OCI-LY7 (cell line): ENCODE measurements around the gene STUM. TPM values are rescaled to one million over a fixed set of nuclear protein-coding genes. Genes with fewer than 3 reads are reported as not detected.
A peak's percentile ranks its signal among the peaks of the same experiment; 100 is the strongest.

Source experiments
- BruUV-seq: library from RNA; stranded (reverse); fragments of 400-500 nt; replicated peaks from 2 replicates; lab custom pipeline; 2021; lab: Mats Ljungman, UMichigan
- CTCF ChIA-PET: fragments of 300-600 bp; sonication (Branson Sonifier 250); formaldehyde crosslinking; loops from one replicate; lab custom pipeline; 2022; ENCODE audit warnings: antibody characterized with exemption; ENCODE audit not compliant: unreplicated experiment; lab: Charles Lee
- POLR2A ChIA-PET: fragments of 300-600 bp; sonication (Branson Sonifier 250); formaldehyde crosslinking; loops from one replicate; lab custom pipeline; 2022; ENCODE audit warnings: antibody characterized with exemption; lab: Charles Lee
- DNase-seq: peaks from one replicate; pipeline ENCODE4 v3.0.0-alpha.2; 2015; ENCODE audit warnings: low spot score
- H2AFZ ChIP-seq: fragments of 200-600 bp; sonication (generic), shearing (Covaris generic); 2 replicates; pipeline ENCODE4 v1.6.1; 2014; ENCODE audit warnings: mild to moderate bottlenecking, antibody characterized with exemption, low read length, moderate library complexity
- H3K27ac ChIP-seq: fragments of 200-600 bp; sonication (generic); 2 replicates; pipeline ENCODE4 v1.5.1; 2014; ENCODE audit warnings: mixed run types, low read depth, mild to moderate bottlenecking, moderate library complexity, low read length, inconsistent platforms; ENCODE audit not compliant: poor library complexity, severe bottlenecking
- H3K36me3 ChIP-seq: fragments of 200-600 bp; sonication (generic); 2 replicates; pipeline ENCODE4 v1.6.1; 2014; ENCODE audit warnings: mild to moderate bottlenecking, antibody characterized with exemption, low read length, moderate library complexity, mixed read lengths; ENCODE audit not compliant: insufficient read depth
- H3K4me1 ChIP-seq: fragments of 200-600 bp; sonication (generic); 2 replicates; pipeline ENCODE4 v1.5.1; 2014; ENCODE audit warnings: mild to moderate bottlenecking, low read length; ENCODE audit not compliant: insufficient read depth, poor library complexity, severe bottlenecking
- H3K4me2 ChIP-seq: fragments of 200-600 bp; sonication (generic); 2 replicates; pipeline ENCODE4 v1.6.1; 2014; ENCODE audit warnings: mild to moderate bottlenecking, low read length
- H3K4me3 ChIP-seq: fragments of 200-600 bp; sonication (generic); 2 replicates; pipeline ENCODE4 v1.5.1; 2014; ENCODE audit warnings: mild to moderate bottlenecking, low read depth, low read length; ENCODE audit not compliant: poor library complexity, severe bottlenecking
- H3K79me2 ChIP-seq: fragments of 200-600 bp; sonication (generic); 2 replicates; pipeline ENCODE4 v1.6.1; 2016; ENCODE audit warnings: low read depth, mild to moderate bottlenecking, low read length, moderate library complexity, mixed read lengths; ENCODE audit not compliant: insufficient read depth
- H3K9me2 ChIP-seq: fragments of 200-600 bp; sonication (generic); 2 replicates; pipeline ENCODE4 v1.6.1; 2016; ENCODE audit warnings: mild to moderate bottlenecking, low read length, mixed read lengths; ENCODE audit not compliant: insufficient read depth
- H3K9me3 ChIP-seq: fragments of 200-600 bp; sonication (generic); 2 replicates; pipeline ENCODE4 v1.6.1; 2014; ENCODE audit warnings: mild to moderate bottlenecking, mixed run types, low read length, mixed read lengths
- H4K20me1 ChIP-seq: fragments of 200-600 bp; sonication (generic); 2 replicates; pipeline ENCODE4 v1.6.1; 2014; ENCODE audit warnings: mild to moderate bottlenecking, antibody characterized with exemption, low read length, moderate library complexity, mixed read lengths; ENCODE audit not compliant: insufficient read depth
- CTCF ChIP-seq: fragments of 200-600 bp; sonication (generic); conservative IDR thresholded peaks from 2 replicates; pipeline ENCODE4 v1.5.1; 2014; ENCODE audit warnings: mild to moderate bottlenecking, antibody characterized with exemption, low read length, moderate library complexity, mixed read lengths
- EZH2phosphoT487 ChIP-seq: fragments of 200-600 bp; sonication (generic); IDR thresholded peaks from 2 replicates; pipeline ENCODE4 v1.6.1; 2018; ENCODE audit warnings: low read depth, borderline replicate concordance, mild to moderate bottlenecking, mixed run types, antibody characterized with exemption, low read length, moderate library complexity, mixed read lengths
- intact Hi-C: fragments of 100-400 bp; cut with micrococcal nuclease; formaldehyde crosslinking; loops from one replicate; pipeline ENCODE4 v1.10.0; 2022; ENCODE audit not compliant: unreplicated experiment
- total RNA-seq, 2 experiments: library from RNA; depleted of rRNA in 1 of 2; stranded (reverse); fragments of >200 nt in 1 of 2; shearing (Covaris generic) in 1 of 2; gene quantifications; 2 replicates each; pipeline ENCODE4 v1.2.3, GENCODE V29; 2014 to 2022

Gene STUM
- total RNA-seq, 2 experiments from 2014 or later, result not detected

DNA sequence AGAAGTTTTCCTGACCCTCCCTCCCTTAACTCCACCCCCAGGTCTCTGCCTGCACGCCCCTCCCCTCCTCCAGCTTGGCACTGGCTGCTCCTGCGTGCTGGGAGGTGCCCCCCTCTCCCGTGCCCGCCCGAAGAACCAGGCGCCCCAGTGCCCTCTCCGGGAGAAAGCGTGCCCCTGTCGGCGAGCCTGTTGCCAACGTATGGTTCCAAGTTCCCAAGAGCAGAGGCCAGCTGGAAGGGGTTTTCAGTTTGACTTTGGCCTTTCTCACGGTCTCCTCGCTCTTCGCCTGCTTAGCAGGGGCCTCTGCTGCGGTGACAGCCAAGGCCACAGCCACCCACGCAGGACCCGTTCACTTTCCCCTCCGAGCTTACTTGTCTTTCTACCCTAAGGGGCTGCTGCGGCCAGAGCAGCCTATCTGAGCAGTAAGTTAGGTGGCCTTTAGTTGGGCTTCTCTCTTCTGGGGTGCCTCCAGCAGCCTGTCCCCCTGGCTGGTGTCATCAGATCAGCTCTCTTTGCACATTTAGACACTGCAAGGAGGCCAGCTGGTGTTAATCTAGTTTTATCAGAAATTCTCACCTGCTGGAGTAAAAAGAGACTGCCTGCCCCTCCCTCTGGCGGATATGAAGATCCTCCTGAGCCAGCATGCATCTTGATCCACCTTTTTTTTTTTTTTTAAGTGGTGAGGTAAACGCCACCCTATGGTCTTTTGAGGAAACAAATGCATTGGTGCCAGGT is 1.5 kb downstream of the STUM start:
- Histone ChIP-seq H3K27ac (no peak overlapping the region), H3K79me2 (no peaks in the 10 kb centered on the region), H3K9me3 (no peaks in the 10 kb centered on the region), H3K4me1 (peaks cover 20% of the 10 kb centered on the region), H2AFZ (peak overlapping the region; percentile 58; the same call in 1 of the 2 replicates), H3K4me3 (peak overlapping the region; percentile 38), H3K4me2 (peak overlapping the region; percentile 61), H3K9me2 (no peaks in the 10 kb centered on the region), H3K36me3 (no peaks in the 10 kb centered on the region), H4K20me1 (no peaks in the 10 kb centered on the region)
- TF ChIP-seq EZH2phosphoT487, result no peak
- TF ChIP-seq CTCF, result peak; percentile 65
- peak; percentile 74 for DNase-seq
- CTCF ChIA-PET, result interaction anchor here (0.6 to 1.9 kb wide), 7 partner anchors 23 to 137 kb away, joined by 3 to 5 read pairs (median 3); no protein-coding TSS in a partner anchor
- intact Hi-C loops, result loop anchor here (5.0 kb wide), 1 partner anchor 57 kb away; no protein-coding TSS in a partner anchor
- POLR2A ChIA-PET, result interaction anchor here (0.6 to 1.0 kb wide), 4 partner anchors 25 to 324 kb away, joined by 3 to 9 read pairs (median 4); no protein-coding TSS in a partner anchor
- BruUV-seq, result no TSS peak

DNA sequence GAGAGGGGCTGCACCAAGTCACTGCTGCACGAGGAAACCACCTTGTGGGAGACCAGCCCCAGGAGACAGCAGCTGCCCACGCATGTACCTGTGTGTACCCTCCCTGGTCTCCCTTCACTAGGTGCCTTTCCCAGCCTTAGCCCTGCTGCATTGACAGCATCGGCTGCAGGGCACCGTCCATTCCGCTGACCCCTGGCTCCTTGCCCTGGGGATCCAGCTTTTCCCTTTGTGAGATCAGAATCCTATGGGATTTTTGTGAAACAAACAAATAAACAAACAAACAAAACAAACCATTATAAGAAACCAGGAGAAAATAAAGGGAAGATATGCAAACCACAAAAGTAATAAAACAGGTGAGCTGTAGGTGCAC is 2.1 kb downstream of the STUM start:
- Histone ChIP-seq H3K4me1 (peaks cover 20% of the 10 kb centered on the region), H3K9me2 (no peaks in the 10 kb centered on the region), H3K79me2 (no peaks in the 10 kb centered on the region), H3K4me3 (no peak overlapping the region), H2AFZ (no peak overlapping the region), H3K9me3 (no peaks in the 10 kb centered on the region), H3K4me2 (peak overlapping the region; percentile 61; the same call in 1 of the 2 replicates), H4K20me1 (no peaks in the 10 kb centered on the region), H3K36me3 (no peaks in the 10 kb centered on the region), H3K27ac (no peak overlapping the region)
- intact Hi-C loops, result no loop called here
- POLR2A ChIA-PET, result interaction anchor here (0.8 to 1.0 kb wide), 3 partner anchors 25 to 324 kb away, joined by 3 to 9 read pairs (median 5); no protein-coding TSS in a partner anchor
- DNase-seq, result no peak
- TF ChIP-seq EZH2phosphoT487, result no peak
- TF ChIP-seq CTCF, result no peak
- no TSS peak for BruUV-seq
- CTCF ChIA-PET, result interaction anchor here (0.6 to 1.4 kb wide), 2 partner anchors 34 to 114 kb away, joined by 3 read pairs; no protein-coding TSS in a partner anchor

DNA sequence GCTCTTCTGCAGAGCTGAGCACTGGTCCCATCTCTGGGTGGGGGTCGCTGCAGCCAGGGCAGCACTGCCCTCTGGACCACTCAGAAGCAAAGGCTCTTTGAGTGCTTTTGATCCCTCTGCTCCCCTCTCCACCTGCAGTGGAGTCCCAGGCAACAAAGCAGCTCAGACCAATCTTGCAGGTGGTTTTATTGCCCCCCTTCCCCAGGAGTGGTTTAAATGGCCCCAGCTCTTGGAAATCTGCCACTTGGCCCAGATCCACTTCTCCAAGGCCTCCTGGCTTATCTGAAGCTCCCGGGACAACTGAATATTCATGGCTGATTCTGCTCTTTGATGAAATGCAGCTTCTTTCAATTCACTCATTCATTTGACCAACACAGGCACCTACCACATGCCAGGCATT is 2.7 kb downstream of the STUM start:
- no peak for DNase-seq
- Histone ChIP-seq H3K9me3 (no peaks in the 10 kb centered on the region), H3K79me2 (no peaks in the 10 kb centered on the region), H2AFZ (no peak overlapping the region), H3K27ac (no peak overlapping the region), H3K4me3 (no peak overlapping the region), H3K36me3 (no peaks in the 10 kb centered on the region), H4K20me1 (no peaks in the 10 kb centered on the region), H3K4me1 (peaks cover 20% of the 10 kb centered on the region), H3K9me2 (no peaks in the 10 kb centered on the region), H3K4me2 (no peak overlapping the region)
- BruUV-seq, result no TSS peak
- CTCF ChIA-PET, result interaction anchor here (1.4 kb wide), 1 partner anchor 114 kb away, joined by 3 read pairs; no protein-coding TSS in a partner anchor
- POLR2A ChIA-PET, result no interaction called here
- intact Hi-C loops, result no loop called here
- TF ChIP-seq EZH2phosphoT487 (no peak), CTCF (no peak)
